ENCODE measurements around the gene SNRK. TPM values are rescaled to one million over a fixed set of nuclear protein-coding genes. Genes with fewer than 3 reads are reported as not detected.

Gene SNRK
- total RNA-seq, 1 experiment from 2014 or later, result 25.4 TPM

GRCh38 chr3:43319376-43319775, 33.0 kb downstream of the SNRK start:
- no peaks in the 10 kb centered on the region for H3K27me3 ChIP-seq (replicated peaks; ENCODE audit: control insufficient read depth, insufficient read depth, low read length)
- H3K36me3 ChIP-seq (ENCODE audit: control insufficient read depth, insufficient read depth, low read length), result no peaks in the 10 kb centered on the region
- H3K4me3 ChIP-seq (ENCODE audit: low read depth, low read length), result no peak overlapping the region
- Mint-ChIP-seq H3K4me1 (ENCODE audit: low read depth, unreplicated experiment) (peaks cover 13% of the 10 kb centered on the region), H3K4me3 (ENCODE audit: unreplicated experiment) (no peak overlapping the region), H3K27ac (ENCODE audit: unreplicated experiment) (no peak overlapping the region), H3K27me3 (ENCODE audit: insufficient read depth, unreplicated experiment) (no peaks in the 10 kb centered on the region), H3K9me3 (ENCODE audit: unreplicated experiment) (no peaks in the 10 kb centered on the region), H3K36me3 (ENCODE audit: insufficient read depth, unreplicated experiment) (peaks cover 31% of the 10 kb centered on the region)
- intact Hi-C loops (cut with micrococcal nuclease; ENCODE audit: unreplicated experiment), result no loop called here
- no peak for TF ChIP-seq CTCF (IDR thresholded peaks at IDR 0.05; ENCODE audit: insufficient read depth in 1 of 2, low read depth in 1 of 2, low read length in 1 of 2, severe bottlenecking in 1 of 2, unreplicated experiment in 1 of 2)
- no peaks in the 10 kb centered on the region for H3K4me1 ChIP-seq
- ChIA-PET POLR2A (no interaction called here), CTCF (no interaction called here)
- no peak for DNase-seq
- no TSS peak for BruUV-seq (replicated peaks)
- H3K9me3 ChIP-seq, result no peaks in the 10 kb centered on the region

- Histone ChIP-seq H3K9me3 (no peaks in the 10 kb centered on the region), H3K36me3 (ENCODE audit: control insufficient read depth, insufficient read depth, low read length) (no peaks in the 10 kb centered on the region), H3K4me3 (ENCODE audit: low read depth, low read length) (no peak overlapping the region), H3K27me3 (replicated peaks; ENCODE audit: control insufficient read depth, insufficient read depth, low read length) (no peaks in the 10 kb centered on the region), H3K4me1 (no peaks in the 10 kb centered on the region)
- ChIA-PET CTCF (no interaction called here), POLR2A (no interaction called here)
- no peak overlapping the region for H3K4me3 Mint-ChIP-seq (ENCODE audit: unreplicated experiment)
- H3K27ac Mint-ChIP-seq (ENCODE audit: unreplicated experiment), result no peak overlapping the region
- no peak for DNase-seq
- peaks cover 13% of the 10 kb centered on the region for H3K4me1 Mint-ChIP-seq (ENCODE audit: low read depth, unreplicated experiment)
- no peaks in the 10 kb centered on the region for H3K27me3 Mint-ChIP-seq (ENCODE audit: insufficient read depth, unreplicated experiment)
- intact Hi-C loops (cut with micrococcal nuclease; ENCODE audit: unreplicated experiment), result no loop called here
- H3K9me3 Mint-ChIP-seq (ENCODE audit: unreplicated experiment), result no peaks in the 10 kb centered on the region
- TF ChIP-seq CTCF (IDR thresholded peaks at IDR 0.05; ENCODE audit: insufficient read depth in 1 of 2, low read depth in 1 of 2, low read length in 1 of 2, severe bottlenecking in 1 of 2, unreplicated experiment in 1 of 2), result no peak
- H3K36me3 Mint-ChIP-seq (ENCODE audit: insufficient read depth, unreplicated experiment), result peaks cover 31% of the 10 kb centered on the region
- no TSS peak for BruUV-seq (replicated peaks)
Observed at GRCh38 chr3:43319794-43320193, 33.5 kb downstream of the SNRK start.

GRCh38 chr3:43320288-43320687, 33.9 kb downstream of the SNRK start:
- no peak for TF ChIP-seq CTCF (IDR thresholded peaks at IDR 0.05; ENCODE audit: insufficient read depth in 1 of 2, low read depth in 1 of 2, low read length in 1 of 2, severe bottlenecking in 1 of 2, unreplicated experiment in 1 of 2)
- no peaks in the 10 kb centered on the region for H3K27me3 Mint-ChIP-seq (ENCODE audit: insufficient read depth, unreplicated experiment)
- no peaks in the 10 kb centered on the region for H3K27me3 ChIP-seq (replicated peaks; ENCODE audit: control insufficient read depth, insufficient read depth, low read length)
- no peaks in the 10 kb centered on the region for H3K9me3 ChIP-seq
- no peak for DNase-seq
- no peak overlapping the region for H3K4me3 Mint-ChIP-seq (ENCODE audit: unreplicated experiment)
- H3K36me3 Mint-ChIP-seq (ENCODE audit: insufficient read depth, unreplicated experiment), result peaks cover 31% of the 10 kb centered on the region
- H3K4me1 Mint-ChIP-seq (ENCODE audit: low read depth, unreplicated experiment), result peaks cover 13% of the 10 kb centered on the region
- BruUV-seq (replicated peaks), result no TSS peak
- H3K36me3 ChIP-seq (ENCODE audit: control insufficient read depth, insufficient read depth, low read length), result no peaks in the 10 kb centered on the region
- no peaks in the 10 kb centered on the region for H3K9me3 Mint-ChIP-seq (ENCODE audit: unreplicated experiment)
- CTCF ChIA-PET, result no interaction called here
- POLR2A ChIA-PET, result no interaction called here
- H3K4me1 ChIP-seq, result no peaks in the 10 kb centered on the region
- intact Hi-C loops (cut with micrococcal nuclease; ENCODE audit: unreplicated experiment), result no loop called here
- H3K4me3 ChIP-seq (ENCODE audit: low read depth, low read length), result no peak overlapping the region
- no peak overlapping the region for H3K27ac Mint-ChIP-seq (ENCODE audit: unreplicated experiment)

Data from Caco-2 (cell line).